ENCODE results near the gene MBD6. TPM values are rescaled to one million over a fixed set of nuclear protein-coding genes. Genes with fewer than 3 reads are reported as not detected.

Gene MBD6
- total and polyA plus RNA-seq, 2 of the 8 experiments (the other 6 are each of a cell fraction or from before 2014, with no cell fraction given): 3.9 to 32.3 TPM

DNA sequence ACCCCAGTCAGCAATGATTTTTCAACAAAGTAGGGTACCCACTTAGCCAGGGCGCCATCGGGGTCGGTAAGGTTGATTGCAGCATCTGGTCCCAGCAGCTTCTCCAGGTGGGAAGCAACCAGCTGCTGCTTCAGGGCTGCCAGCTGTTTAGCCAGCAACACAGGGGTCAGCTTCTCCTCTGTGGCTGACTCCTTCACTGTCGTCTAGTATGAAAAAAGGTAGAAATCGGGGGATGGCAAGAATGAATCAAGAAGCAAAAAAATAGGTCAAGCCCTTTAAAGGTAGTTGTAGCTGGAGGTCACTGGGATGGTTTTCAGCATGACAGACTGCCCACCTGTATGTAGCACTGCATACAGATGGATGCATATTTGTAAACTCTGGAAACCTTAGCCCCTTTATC, 11.6 kb downstream of the MBD6 start (continued):
- TF ChIP-seq EP300 (IDR thresholded peaks at IDR 0.05; ENCODE audit: borderline replicate concordance in 1 of 2, low read depth in 2 of 2, low read length in 2 of 2): no peak
- TF ChIP-seq ZNF274 (IDR thresholded peaks at IDR 0.05; ENCODE audit: borderline replicate concordance, extremely low read depth, low read length): no peak
- no peak for TF ChIP-seq TCF12 (IDR thresholded peaks at IDR 0.05; ENCODE audit: low read depth, low read length)
- TF ChIP-seq NRF1 (IDR thresholded peaks at IDR 0.05; ENCODE audit: low read depth, low read length): no peak
- TF ChIP-seq POU5F1 (IDR thresholded peaks at IDR 0.05; ENCODE audit: low read depth, low read length): no peak
- TF ChIP-seq TBP (IDR thresholded peaks at IDR 0.05; ENCODE audit: low read depth, low read length): no peak

Measured in H1 (cell line).